CD4-positive, CD25-positive, alpha-beta regulatory T cell (primary cell): ENCODE measurements around the gene METTL9. TPM values are rescaled to one million over a fixed set of nuclear protein-coding genes. Genes with fewer than 3 reads are reported as not detected.

Source experiments
- ATAC-seq, 2 donors: fragments of 150-1000 bp; cut with Tn5 transposase; one replicate each; pipeline ENCODE4 v1.10.0; 2021; ENCODE audit warnings: low read depth in 2 of 2, moderate number of reproducible peaks in 2 of 2, moderate library complexity in 1 of 2
- DNase-seq, 3 donors: peaks; one replicate each; pipeline versions ENCODE4 v3.0.0 to v3.0.0-alpha.2; 2012 to 2022; ENCODE audit warnings: mixed read lengths in 1 of 3
- H3K27ac ChIP-seq: one replicate; pipeline ENCODE4 v1.7.0; 2013; ENCODE audit warnings: mild to moderate bottlenecking, low read length; ENCODE audit not compliant: insufficient read depth, poor library complexity, severe bottlenecking
- H3K27me3 ChIP-seq: one replicate; pipeline ENCODE4 v1.7.0; 2013; ENCODE audit warnings: low read length; ENCODE audit not compliant: control insufficient read depth, insufficient read depth
- H3K36me3 ChIP-seq: one replicate; pipeline ENCODE4 v1.7.0; 2013; ENCODE audit warnings: mild to moderate bottlenecking, low read length, moderate library complexity; ENCODE audit not compliant: control insufficient read depth, insufficient read depth
- H3K4me1 ChIP-seq: 2 replicates; pipeline ENCODE4 v1.7.0; 2013; ENCODE audit warnings: mild to moderate bottlenecking, low read length; ENCODE audit not compliant: insufficient read depth, control insufficient read depth, poor library complexity, severe bottlenecking
- H3K4me3 ChIP-seq: one replicate; pipeline ENCODE4 v1.7.0; 2013; ENCODE audit warnings: low read depth, mild to moderate bottlenecking, low read length, moderate library complexity
- H3K9me3 ChIP-seq, 2 experiments: 1 replicate in 1 of 2; 2 replicates in 1 of 2; pipeline ENCODE4 v1.7.0; 2013; ENCODE audit warnings: low read length in 2 of 2, mild to moderate bottlenecking in 1 of 2, moderate library complexity in 1 of 2; ENCODE audit not compliant: control insufficient read depth in 2 of 2
- H3K27ac Mint-ChIP-seq, 3 donors: one replicate each; pipeline ENCODE4 v1.8.0; 2020 to 2022; ENCODE audit warnings: mild to moderate bottlenecking in 3 of 3, mixed read lengths in 3 of 3, moderate library complexity in 2 of 3
- H3K27me3 Mint-ChIP-seq: one replicate; pipeline ENCODE4 v1.8.0; 2022; ENCODE audit warnings: mild to moderate bottlenecking, mixed read lengths
- H3K36me3 Mint-ChIP-seq: one replicate; pipeline ENCODE4 v1.8.0; 2020; ENCODE audit warnings: mixed read lengths
- H3K4me1 Mint-ChIP-seq, 4 donors: one replicate each; pipeline ENCODE4 v1.8.0; 2020 to 2022; ENCODE audit warnings: mixed read lengths in 4 of 4, mild to moderate bottlenecking in 1 of 4
- H3K4me3 Mint-ChIP-seq, 4 donors: one replicate each; pipeline ENCODE4 v1.8.0; 2020 to 2022; ENCODE audit warnings: mild to moderate bottlenecking in 4 of 4, mixed read lengths in 4 of 4, moderate library complexity in 3 of 4
- H3K9me3 Mint-ChIP-seq, 7 donors: one replicate each; pipeline ENCODE4 v1.8.0; 2020 to 2022; ENCODE audit warnings: mixed read lengths in 7 of 7, mild to moderate bottlenecking in 3 of 7, moderate library complexity in 2 of 7
- polyA plus RNA-seq, 4 donors: library from polyadenylated mRNA; unstranded; fragments of 300-500 nt; fragmentation: Illumina TruSeq; gene quantifications; one replicate each; pipeline ENCODE4 v1.2.3, GENCODE V29; 2021
- total RNA-seq: library from RNA; stranded (reverse); gene quantifications from one replicate; pipeline ENCODE4 v1.2.3, GENCODE V29; 2022

The METTL9 gene
- total and polyA plus RNA-seq, 5 donors from 2014 or later: 69.9 to 141 (median 116) TPM

DNA sequence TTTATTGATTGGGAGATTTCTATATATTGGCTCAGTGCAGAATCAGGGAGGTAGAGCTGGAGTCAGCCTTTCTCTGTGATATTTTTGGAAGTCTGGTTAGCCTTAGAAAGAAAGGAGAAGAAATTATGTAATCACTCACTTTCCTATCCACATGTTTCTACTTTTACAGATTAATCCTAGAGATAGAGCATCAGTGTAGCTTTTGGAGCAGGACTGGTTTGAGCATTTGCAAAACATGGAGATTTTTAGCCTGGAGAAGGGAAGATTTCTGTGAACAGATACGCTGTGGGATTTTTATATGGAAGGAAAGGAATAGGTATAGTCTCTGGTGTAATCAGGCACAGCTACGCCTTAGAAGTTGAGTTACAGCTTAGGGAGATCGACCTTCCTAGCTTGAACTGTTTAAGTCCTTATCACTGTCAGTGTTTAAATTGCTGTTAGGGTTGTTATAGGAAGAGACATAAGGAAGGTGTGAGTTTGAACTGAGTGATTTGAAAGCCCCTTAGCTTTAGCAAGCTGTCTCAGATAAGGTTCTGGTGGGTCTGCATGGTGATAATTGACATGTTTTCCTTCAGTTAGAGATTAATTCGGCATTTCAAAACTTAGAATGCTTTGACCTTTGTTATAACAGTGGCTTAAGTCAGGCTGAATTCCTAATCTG is 20.5 kb downstream of the METTL9 start:
- peaks cover 25% of the 10 kb centered on the region for H3K36me3 ChIP-seq
- DNase-seq (no peak), ATAC-seq (no peak)
- Mint-ChIP-seq H3K9me3 (no peaks in the 10 kb centered on the region), H3K27me3 (no peaks in the 10 kb centered on the region), H3K36me3 (peaks cover 31% of the 10 kb centered on the region), H3K27ac (peak overlapping the region in 1 of 3 donors; percentile 36), H3K4me1 (peaks cover 15 to 68% (median 43%) of the 10 kb centered on the region in 4 donors), H3K4me3 (no peak overlapping the region)
- peaks cover 12% of the 10 kb centered on the region for H3K4me1 ChIP-seq
- H3K27ac ChIP-seq: no peak overlapping the region
- H3K27me3 ChIP-seq: no peaks in the 10 kb centered on the region
- H3K9me3 ChIP-seq: no peaks in the 10 kb centered on the region
- H3K4me3 ChIP-seq: no peak overlapping the region

DNA sequence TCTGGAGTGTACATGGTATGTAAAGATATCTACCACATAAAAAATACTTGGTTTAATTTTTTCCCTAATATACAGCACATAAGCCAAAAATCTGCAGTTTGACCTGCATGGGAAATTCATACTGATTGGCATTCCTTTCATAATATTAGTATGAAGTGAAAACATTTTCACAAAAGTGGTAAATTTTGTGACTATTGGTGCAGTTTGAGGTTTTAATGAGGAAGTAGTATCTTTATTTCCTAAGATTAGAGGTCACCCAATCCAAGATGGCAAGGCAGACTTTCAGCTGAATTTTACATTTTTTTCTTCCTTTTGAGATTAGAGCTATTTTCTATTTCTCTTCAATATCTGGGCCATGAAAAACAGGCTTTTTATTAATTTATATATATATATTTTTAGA is 21.2 kb downstream of the METTL9 start:
- Histone ChIP-seq H3K4me1 (peaks cover 12% of the 10 kb centered on the region), H3K27me3 (no peaks in the 10 kb centered on the region), H3K4me3 (no peak overlapping the region), H3K9me3 (no peaks in the 10 kb centered on the region), H3K36me3 (peaks cover 32% of the 10 kb centered on the region), H3K27ac (no peak overlapping the region)
- Mint-ChIP-seq H3K4me3 (no peak overlapping the region), H3K9me3 (no peaks in the 10 kb centered on the region), H3K4me1 (peaks cover 15 to 67% (median 45%) of the 10 kb centered on the region in 4 donors), H3K27me3 (no peaks in the 10 kb centered on the region), H3K27ac (peak overlapping the region in 1 of 3 donors; percentile 60), H3K36me3 (peaks cover 36% of the 10 kb centered on the region)
- ATAC-seq (no peak), DNase-seq (no peak)

DNA sequence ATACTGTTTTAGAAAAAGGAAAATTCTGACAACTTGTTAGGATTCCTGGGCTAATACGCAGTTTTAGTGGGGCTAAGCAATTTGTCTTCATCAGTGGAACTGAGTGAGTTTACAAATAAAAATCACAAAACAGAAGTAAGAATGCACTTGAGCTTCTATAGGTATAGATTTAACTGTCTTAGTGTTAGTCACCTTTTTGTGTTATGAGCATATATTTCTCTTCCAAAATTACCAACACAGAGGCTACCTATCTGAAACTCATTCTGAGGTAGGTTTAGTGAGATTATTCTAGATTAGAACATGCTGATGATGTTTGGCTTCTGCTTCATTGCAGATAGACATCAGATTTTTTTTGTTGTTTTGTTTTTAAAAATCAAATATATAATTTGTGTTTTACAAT is 23.2 kb downstream of the METTL9 start:
- H3K9me3 ChIP-seq: no peaks in the 10 kb centered on the region
- peaks cover 25 to 69% (median 47%) of the 10 kb centered on the region in 4 donors for H3K4me1 Mint-ChIP-seq
- no peaks in the 10 kb centered on the region for H3K27me3 Mint-ChIP-seq
- H3K4me3 ChIP-seq: no peak overlapping the region
- peaks cover 33% of the 10 kb centered on the region for H3K36me3 ChIP-seq
- peak overlapping the region in 1 of 3 donors; percentile 38 for H3K27ac Mint-ChIP-seq
- H3K9me3 Mint-ChIP-seq: no peaks in the 10 kb centered on the region
- no peaks in the 10 kb centered on the region for H3K27me3 ChIP-seq
- H3K4me1 ChIP-seq: peaks cover 26% of the 10 kb centered on the region
- DNase-seq: no peak
- H3K36me3 Mint-ChIP-seq: peaks cover 43% of the 10 kb centered on the region
- H3K27ac ChIP-seq: no peak overlapping the region
- ATAC-seq: no peak
- H3K4me3 Mint-ChIP-seq: no peak overlapping the region

DNA sequence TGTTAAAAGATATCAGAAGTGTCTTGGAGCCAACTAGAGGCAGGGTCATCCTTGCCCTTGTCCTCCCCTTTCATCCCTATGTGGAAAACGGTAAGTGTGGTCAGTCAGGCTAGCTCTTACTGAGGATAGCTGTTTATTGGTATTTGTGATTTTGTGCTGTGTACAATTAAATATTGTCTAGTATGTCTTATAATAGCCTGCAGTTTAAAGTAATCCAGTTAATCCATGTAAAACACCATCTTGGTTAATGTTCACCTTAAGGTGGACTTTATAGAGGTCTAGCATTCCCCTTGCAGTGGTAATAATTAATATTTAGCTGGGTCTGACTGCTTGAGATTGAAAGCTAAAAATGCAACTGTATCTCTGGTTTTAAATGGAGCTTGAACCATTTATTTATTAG is 25.6 kb downstream of the METTL9 start:
- ATAC-seq (no peak), DNase-seq (no peak)
- H3K9me3 ChIP-seq: no peaks in the 10 kb centered on the region
- Mint-ChIP-seq H3K4me3 (no peak overlapping the region), H3K4me1 (peaks cover 25 to 56% (median 41%) of the 10 kb centered on the region in 4 donors), H3K27ac (no peak overlapping the region), H3K27me3 (no peaks in the 10 kb centered on the region), H3K9me3 (no peaks in the 10 kb centered on the region), H3K36me3 (peaks cover 46% of the 10 kb centered on the region)
- peaks cover 26% of the 10 kb centered on the region for H3K4me1 ChIP-seq
- H3K27ac ChIP-seq: no peak overlapping the region
- H3K36me3 ChIP-seq: peaks cover 23% of the 10 kb centered on the region
- H3K4me3 ChIP-seq: no peak overlapping the region
- no peaks in the 10 kb centered on the region for H3K27me3 ChIP-seq

DNA sequence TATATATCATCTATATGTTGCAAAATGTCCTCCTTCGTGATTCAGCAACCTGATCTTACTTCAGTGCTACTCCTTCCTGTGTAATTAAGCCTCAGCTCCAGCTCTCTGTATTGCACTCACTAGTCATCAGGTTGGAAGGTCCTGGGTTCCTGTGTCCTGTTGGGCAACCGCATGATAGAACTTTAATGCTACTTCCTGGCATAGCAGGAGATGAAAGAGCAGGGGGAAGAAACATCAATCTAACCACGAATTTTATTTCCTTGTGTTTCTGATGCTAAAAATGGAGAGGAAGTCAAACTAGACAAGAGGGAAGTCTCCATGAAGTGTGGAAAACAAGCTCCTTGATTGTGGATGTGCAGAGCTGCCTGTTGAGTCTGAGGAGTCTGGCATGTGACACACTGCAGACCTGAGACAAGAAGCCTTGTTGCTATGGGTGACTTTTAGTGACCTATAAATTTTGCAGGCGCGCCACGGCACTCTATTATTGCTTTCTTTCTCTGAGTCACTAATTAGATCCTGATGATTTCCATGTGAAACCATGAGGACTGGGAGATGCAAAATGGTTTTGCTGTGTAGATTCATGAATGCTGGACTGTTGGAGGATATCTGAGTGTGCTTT is 27.4 kb downstream of the METTL9 start:
- no peaks in the 10 kb centered on the region for H3K9me3 Mint-ChIP-seq
- ATAC-seq: peak; percentile 78 to 80
- H3K27ac Mint-ChIP-seq: peak overlapping the region; percentile 77 to 95 (median 88)
- peak overlapping the region; percentile 10 to 81 (median 36) for H3K4me3 Mint-ChIP-seq
- Histone ChIP-seq H3K27me3 (no peaks in the 10 kb centered on the region), H3K36me3 (peaks cover 24% of the 10 kb centered on the region), H3K4me1 (peaks cover 19% of the 10 kb centered on the region), H3K4me3 (peak overlapping the region; percentile 65), H3K9me3 (no peaks in the 10 kb centered on the region), H3K27ac (peak overlapping the region; percentile 34)
- DNase-seq: peak in 1 of 3 donors; percentile 75
- H3K4me1 Mint-ChIP-seq: peaks cover 25 to 46% (median 33%) of the 10 kb centered on the region in 4 donors
- peaks cover 41% of the 10 kb centered on the region for H3K36me3 Mint-ChIP-seq
- H3K27me3 Mint-ChIP-seq: no peaks in the 10 kb centered on the region

DNA sequence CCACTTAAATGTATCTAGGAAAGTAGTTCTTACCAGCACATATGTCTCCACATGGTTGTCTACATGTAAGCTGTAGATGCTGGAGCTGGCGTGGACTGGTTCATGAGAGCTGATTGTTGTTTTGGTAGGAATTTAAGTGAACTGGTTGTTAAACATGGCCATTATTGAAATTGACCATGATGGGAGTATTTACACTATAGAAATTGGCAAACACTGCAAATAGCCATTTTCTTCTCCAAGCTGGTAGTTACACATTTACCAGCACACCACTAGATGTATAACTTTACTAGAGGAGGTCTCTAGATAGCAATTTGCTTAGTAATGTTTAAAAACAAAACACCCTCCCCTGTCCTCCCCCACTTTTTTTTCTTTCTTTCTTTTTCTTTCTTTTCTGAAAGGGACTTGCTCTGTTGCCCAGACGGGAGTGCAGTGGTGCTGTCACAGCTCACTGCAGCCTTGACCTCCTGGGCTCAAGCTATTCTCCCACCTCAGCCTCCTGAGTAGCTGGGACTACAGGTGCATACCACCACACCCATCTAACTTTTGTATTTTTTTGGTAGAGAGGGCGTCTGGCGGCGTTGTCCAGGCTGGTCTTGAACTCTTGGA is 28.8 kb downstream of the METTL9 start:
- ATAC-seq: no peak
- Histone ChIP-seq H3K27me3 (no peaks in the 10 kb centered on the region), H3K4me1 (peaks cover 15% of the 10 kb centered on the region), H3K4me3 (no peak overlapping the region), H3K9me3 (no peaks in the 10 kb centered on the region), H3K36me3 (peaks cover 24% of the 10 kb centered on the region), H3K27ac (no peak overlapping the region)
- H3K4me3 Mint-ChIP-seq: peak overlapping the region in 1 of 4 donors; percentile 27
- H3K36me3 Mint-ChIP-seq: peaks cover 41% of the 10 kb centered on the region
- peaks cover 15 to 34% (median 25%) of the 10 kb centered on the region in 4 donors for H3K4me1 Mint-ChIP-seq
- H3K9me3 Mint-ChIP-seq: no peaks in the 10 kb centered on the region
- peak overlapping the region in 2 of 3 donors; percentile 77 to 89 for H3K27ac Mint-ChIP-seq
- no peaks in the 10 kb centered on the region for H3K27me3 Mint-ChIP-seq
- DNase-seq: no peak

DNA sequence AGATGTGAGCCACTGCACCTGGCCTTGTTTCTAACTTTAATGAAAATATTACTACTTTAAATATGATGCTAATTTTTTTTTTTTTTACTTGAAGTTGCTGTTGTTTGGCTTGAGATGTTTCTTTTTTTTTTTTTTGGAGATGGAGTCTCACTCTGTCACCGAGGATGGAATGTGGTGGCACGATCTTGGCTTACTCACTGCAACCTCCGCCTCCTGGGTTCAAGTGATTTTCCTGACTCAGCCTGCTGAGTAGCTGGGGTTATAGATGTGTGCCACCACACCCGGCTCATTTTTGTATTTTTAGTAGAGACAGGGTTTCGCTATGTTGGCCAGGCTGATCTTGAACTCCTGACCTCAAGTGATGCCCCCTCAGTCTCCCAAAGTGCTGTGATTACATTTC is 29.4 kb downstream of the METTL9 start:
- no peaks in the 10 kb centered on the region for H3K27me3 ChIP-seq
- Mint-ChIP-seq H3K4me1 (peaks cover 10 to 31% (median 24%) of the 10 kb centered on the region in 4 donors), H3K9me3 (no peaks in the 10 kb centered on the region), H3K36me3 (peaks cover 38% of the 10 kb centered on the region), H3K27me3 (no peaks in the 10 kb centered on the region), H3K4me3 (no peak overlapping the region), H3K27ac (peak overlapping the region in 1 of 3 donors; percentile 77)
- no peaks in the 10 kb centered on the region for H3K9me3 ChIP-seq
- peaks cover 15% of the 10 kb centered on the region for H3K4me1 ChIP-seq
- no peak overlapping the region for H3K4me3 ChIP-seq
- H3K27ac ChIP-seq: no peak overlapping the region
- H3K36me3 ChIP-seq: peaks cover 24% of the 10 kb centered on the region
- ATAC-seq (no peak), DNase-seq (no peak)
